GM18498 (cell line): Measurements from ENCODE around the gene NAP1L5.

Experiments
- ATAC-seq: cut with Tn5 transposase; IDR thresholded peaks from one replicate; pipeline ENCODE4 v1.9.1; 2021; ENCODE audit warnings: mild to moderate bottlenecking, moderate library complexity; ENCODE audit not compliant: unreplicated experiment

The NAP1L5 gene

GRCh38 chr4:88722828-88723227 lies 25.2 kb upstream of the NAP1L5 start:
- ATAC-seq = no peak

DNA sequence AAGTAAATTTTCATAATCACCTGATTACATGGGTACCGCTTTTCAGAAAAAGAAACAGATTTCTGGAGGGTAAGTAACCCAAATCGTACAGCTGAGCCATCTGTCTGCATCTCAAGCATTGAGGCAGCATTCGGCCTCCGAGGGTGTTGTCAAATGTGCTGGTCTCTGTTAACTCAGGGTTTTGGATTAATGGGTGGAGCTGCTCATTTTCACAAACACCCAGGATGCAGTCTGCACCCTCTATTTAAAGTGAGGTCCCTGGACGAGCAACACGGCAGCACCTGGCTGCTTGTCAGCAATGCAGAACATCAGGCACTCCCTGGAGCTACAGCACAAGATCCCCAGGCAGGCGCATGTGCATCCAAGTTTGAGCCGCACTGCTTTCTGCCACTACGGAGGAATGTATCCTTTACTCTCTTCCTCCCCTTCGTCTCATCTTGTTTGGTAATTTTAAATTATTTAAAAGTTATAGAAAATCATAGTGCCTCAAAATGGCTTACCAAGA lies 24.7 kb upstream of the NAP1L5 start:
- no peak for ATAC-seq

- ATAC-seq = no peak
These were observed 23.1 kb upstream of the NAP1L5 start for GRCh38 chr4:88720451-88721428.

- no peak for ATAC-seq
These were observed 21.8 kb upstream of the NAP1L5 start for GRCh38 chr4:88719381-88719780.

GRCh38 chr4:88718098-88718497 lies 20.5 kb upstream of the NAP1L5 start:
- no peak for ATAC-seq

DNA sequence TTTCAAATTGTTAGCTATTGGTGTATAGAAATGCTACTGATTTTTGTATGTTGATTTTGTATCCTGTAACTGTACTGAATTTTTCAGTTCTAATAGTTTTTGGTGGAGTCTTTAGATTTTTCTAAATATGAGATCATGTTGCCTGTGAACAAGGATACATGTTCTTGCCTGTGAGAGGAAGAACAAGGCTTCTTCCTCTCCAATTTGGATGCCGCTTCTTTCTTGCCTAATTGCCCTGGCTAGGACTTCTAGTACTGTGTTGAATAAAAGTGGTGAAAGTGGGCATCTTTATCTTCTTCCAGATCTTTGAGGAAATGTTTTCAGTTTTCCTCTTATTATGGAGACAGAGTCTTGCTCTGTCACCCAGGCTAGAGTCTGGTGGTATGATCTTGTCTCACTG lies 16.2 kb upstream of the NAP1L5 start:
- ATAC-seq = no peak

GRCh38 chr4:88709989-88710388 lies 12.4 kb upstream of the NAP1L5 start:
- no peak for ATAC-seq

DNA sequence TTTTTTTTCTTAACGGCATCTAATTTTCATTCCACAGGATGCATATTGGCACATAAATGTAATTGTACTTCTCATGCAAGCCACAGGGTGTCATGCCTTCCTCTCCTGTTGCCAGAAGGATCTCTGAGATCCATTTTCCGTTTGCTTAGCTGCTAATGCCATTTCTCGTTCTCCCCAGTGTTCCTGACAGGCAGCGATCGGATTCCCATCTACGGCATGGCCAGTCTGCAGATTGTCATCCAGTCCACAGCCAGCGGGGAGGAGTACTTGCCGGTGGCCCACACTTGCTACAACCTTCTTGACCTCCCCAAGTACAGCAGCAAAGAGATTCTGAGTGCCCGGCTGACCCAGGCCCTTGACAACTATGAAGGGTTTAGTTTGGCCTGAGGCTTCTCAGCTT lies 8.9 kb upstream of the NAP1L5 start:
- ATAC-seq = no peak

DNA sequence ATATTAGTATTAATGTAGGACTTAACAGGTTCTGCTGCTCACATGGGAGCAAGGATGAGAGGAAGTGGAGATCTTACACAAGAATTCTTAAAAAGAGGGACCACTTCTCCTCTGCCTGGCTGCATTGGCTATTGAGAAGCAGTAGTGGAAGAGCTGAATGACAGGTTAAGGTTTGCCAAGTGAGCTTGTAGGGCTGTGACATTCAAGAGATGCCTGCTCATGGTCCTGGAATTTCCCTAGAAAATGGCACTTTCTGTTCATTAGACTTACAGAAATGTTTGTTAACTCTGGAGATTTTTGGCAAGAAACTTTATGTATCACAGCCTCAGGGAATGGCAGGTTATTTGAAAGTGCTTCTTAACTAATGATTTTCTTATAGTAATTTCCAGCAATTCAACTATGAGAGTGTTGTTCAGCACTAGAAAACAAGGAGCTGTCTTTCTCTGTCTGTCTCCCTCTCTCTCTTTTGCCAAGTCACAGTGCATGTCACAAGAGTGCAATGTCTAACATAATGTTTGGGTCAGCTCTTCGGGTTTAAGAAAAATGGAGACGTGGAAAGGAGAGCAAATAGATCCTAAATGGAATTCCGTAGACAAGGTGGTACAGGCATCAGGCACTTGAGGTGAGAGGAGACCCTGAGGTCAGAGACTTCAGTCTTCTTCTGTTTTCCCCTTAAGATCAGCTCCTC lies 8.3 kb upstream of the NAP1L5 start:
- no peak for ATAC-seq

- no peak for ATAC-seq
These were observed 7.6 kb upstream of the NAP1L5 start for GRCh38 chr4:88705223-88705622.

DNA sequence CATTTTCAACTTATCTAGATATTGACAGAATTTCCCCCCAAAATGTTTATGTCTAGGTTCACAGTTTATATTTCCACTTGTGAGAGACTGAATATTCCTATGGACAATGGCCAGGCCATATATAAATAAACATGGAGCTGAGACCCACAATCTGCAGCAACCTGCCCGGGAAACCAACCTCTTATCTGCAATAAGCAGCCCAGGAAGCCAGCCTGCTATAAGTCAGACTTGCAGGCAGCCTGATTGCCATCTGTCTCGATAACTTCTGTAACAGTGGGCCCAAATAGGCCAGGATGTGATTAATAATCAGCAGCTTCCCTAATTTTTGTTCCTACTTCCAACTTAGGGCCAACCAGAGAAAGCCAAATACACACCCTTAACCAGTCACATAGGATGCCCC lies 5.2 kb upstream of the NAP1L5 start:
- ATAC-seq = no peak

GRCh38 chr4:88698519-88698918 lies 890 bp upstream of the NAP1L5 start:
- ATAC-seq = no peak

- ATAC-seq = no peak
These were observed 488 bp downstream of the NAP1L5 start for GRCh38 chr4:88697141-88697540.

- no peak for ATAC-seq
These were observed 999 bp downstream of the NAP1L5 start for GRCh38 chr4:88696630-88697029.

DNA sequence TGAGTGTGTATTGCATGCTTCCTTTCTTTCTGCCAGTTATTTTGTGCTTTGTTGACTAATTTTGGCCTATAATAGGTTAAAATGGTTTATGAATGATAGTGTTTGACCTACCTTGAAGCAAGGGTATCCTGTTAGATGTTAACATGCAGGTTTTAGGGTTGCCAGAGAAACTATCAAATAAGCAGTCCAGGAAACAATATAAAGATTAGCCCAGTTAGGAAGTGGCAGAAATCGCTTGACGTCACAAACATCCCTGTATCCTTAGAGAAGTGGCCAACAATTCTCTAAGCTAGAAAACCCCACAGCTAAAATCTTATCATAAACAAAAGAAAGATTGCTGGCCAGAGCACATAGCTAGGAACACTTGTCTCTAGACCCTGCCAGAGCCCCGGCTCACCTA lies 3.8 kb downstream of the NAP1L5 start:
- ATAC-seq = no peak

GRCh38 chr4:88690355-88690754 lies 7.3 kb downstream of the NAP1L5 start:
- ATAC-seq = no peak

DNA sequence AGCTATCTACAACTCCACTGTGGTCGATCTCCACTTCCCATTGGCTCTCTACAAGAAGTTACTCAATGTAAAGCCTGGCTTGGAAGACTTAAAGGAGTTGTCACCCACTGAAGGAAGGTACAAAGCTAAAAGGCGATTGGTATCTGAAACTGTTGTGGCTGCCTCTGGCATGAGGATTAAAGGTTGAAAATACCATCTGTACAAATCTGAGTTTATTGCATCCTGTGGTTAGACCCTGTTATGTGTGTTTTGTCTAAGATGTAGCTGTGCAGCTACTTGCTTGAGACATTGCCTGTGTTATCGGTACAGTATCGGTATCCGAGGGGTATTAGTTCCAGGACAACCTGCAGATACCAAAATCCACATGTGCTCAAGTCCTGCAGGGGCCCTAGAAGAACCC lies 16.4 kb downstream of the NAP1L5 start:
- no peak for ATAC-seq

DNA sequence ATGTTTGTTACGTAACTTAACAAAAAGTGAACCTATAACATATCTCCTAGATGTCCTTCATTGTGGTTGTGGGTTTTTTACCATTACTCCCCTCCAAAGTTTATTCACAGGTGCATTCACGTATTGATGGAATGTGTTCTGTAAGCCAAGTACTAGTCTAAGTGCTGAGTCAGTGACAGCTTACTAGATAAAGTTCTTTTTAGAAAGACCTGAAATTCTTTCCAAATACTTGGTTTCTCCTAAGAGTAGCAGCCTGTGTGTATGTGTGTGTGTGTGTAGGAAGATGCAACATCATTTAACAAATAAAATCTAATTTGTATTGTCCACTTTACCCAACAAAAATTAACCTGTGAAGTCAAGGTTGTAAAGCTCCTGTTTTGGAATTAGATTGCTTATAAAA lies 22.1 kb downstream of the NAP1L5 start:
- no peak for ATAC-seq

DNA sequence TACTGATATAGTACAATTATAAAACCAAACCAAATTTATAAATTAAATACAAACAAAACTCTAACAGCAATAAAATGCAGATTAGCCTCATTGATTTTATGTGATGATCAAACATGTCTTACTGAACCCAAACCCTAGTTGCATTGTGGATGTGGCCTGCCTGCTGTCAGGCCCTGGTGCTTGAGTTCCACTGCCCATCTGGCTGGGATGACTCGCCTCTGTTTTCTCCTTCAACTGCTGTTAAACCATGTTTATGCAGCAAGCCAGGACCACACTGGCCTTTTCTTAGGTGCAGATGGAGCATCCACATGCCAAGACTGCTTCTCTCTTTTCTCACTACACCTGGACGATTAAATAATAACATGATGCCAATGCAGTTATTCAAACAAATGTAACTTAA lies 22.6 kb downstream of the NAP1L5 start:
- ATAC-seq = no peak

GRCh38 chr4:88674565-88674964 lies 23.1 kb downstream of the NAP1L5 start:
- no peak for ATAC-seq

GRCh38 chr4:88673886-88674285 lies 23.7 kb downstream of the NAP1L5 start:
- ATAC-seq = no peak

- ATAC-seq = peak; percentile 58
These were observed 24.6 kb downstream of the NAP1L5 start for GRCh38 chr4:88672987-88673386.
